GM21619 (cell line): ENCODE results near the gene COBLL1.

Experiments
- ATAC-seq: cut with Tn5 transposase; IDR thresholded peaks from one replicate; pipeline ENCODE4 v1.9.1; 2021; ENCODE audit not compliant: unreplicated experiment

COBLL1 gene

DNA sequence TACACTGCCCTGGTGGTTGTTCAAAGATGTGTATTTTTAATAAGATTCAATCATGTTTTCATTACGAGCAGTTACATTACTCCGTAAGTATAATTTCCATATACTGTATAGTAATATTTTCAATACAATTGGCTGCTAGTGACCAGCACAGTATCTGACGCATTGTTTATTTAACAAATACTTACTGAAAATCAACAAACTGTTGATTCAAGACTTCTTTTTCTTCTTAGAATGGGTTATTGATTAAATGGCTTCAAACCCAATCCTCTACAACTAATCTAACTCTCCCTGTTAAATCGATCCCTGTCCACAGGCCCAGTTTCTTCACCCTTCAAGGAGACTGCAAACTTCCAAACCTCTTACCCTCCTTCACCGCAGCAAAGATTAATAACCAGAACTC, 18.5 kb downstream of the COBLL1 start:
- no peak for ATAC-seq

DNA sequence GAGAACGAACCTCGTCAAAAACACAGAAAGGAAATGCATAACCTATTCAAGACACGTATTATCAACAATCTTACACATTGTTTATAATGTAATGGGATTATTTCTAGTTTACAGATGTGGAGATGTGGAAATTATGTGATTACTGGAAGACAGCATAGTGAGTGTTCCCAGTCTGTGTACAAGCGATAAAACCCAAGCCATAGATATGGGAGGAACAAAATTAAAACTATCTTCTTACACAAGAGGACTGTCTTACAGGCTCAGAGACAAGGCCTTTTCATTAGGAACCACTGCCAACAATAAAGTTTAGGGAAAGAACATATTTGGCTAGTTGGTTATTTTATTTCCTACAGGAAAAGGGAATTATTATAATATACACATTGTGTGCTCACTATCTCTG, 20.3 kb downstream of the COBLL1 start:
- no peak for ATAC-seq

DNA sequence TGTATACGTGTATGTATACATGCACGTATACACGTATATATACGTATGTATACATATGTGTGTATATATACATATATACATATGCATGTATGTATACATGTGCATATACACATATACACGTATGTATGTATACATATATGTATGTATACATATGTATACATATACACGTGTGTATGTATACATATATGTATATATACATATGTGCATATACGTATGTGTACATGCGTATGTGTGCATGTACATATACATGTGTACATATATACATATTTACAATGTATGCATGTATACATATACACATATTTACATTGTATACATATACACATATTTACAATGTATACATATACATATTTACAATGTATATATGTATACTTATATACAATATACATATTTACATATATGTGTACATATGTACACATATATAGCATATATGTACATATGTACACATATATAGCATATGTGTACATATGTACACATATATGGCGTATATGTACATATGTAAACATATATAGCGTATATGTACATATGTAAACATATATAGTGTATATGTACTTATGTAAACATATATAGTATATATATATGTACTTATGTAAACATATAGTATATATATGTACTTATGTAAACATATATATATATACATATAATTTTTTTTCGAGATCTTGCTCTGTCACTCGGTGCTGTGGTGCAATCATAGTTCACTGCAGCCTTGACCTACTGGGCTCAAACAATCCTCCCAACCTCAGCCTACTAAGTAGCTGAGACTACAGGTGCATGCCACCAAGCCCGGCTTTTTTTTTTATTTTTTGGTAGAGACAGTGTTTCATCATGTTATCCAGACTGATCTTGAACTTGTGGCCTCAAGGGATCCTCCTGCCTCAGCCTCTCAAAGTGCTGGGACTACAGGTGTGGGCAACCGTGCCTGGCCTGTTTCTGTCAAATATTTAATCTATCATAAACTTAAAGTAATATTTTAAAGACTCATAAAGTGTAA, 23.2 kb downstream of the COBLL1 start:
- no peak for ATAC-seq

- no peak for ATAC-seq
Observed at GRCh38 chr2:164816900-164817299, 24.7 kb downstream of the COBLL1 start.

DNA sequence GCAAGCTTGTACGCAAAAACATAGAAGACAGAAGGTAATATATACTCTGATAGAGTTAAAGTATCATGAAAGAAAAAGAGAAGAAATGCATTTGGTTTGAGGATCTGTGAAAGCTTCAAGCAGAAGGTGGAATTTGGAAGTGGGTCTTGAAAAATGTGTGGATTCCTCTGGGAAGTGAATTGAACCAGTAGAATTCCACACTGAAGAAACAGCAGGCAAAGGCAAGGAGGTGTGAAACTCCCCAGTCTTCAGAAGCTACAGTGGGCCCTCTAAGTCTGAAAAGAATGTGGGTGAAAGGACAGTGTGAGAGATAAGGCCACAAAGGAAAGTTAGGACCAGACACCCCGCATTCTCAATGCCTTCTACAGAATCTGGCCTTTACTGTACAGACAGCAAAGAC, 25.6 kb downstream of the COBLL1 start:
- no peak for ATAC-seq

- no peak for ATAC-seq
Observed at GRCh38 chr2:164815071-164815793, 26.4 kb downstream of the COBLL1 start.

GRCh38 chr2:164813535-164813934, 28.1 kb downstream of the COBLL1 start:
- no peak for ATAC-seq

- ATAC-seq: no peak
Observed at GRCh38 chr2:164812378-164812777, 29.2 kb downstream of the COBLL1 start.

DNA sequence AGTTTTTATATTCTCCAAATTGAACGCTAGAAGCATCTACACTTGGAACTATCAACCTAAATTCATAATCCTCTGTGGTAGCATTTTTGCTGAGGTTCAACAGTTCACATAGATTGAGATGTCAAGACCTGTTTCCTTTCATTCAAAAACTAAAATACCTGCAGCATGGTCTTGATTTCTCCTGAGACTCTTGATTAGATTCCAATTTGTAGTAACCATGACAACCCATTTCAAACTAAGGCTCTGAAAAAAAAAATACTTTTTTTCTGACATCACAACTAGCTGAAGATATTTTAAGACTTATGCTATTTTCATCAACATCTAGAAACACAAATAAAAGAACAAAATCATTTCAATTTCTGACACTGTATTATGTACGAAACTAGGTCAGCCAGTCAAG, 29.8 kb downstream of the COBLL1 start:
- no peak for ATAC-seq

DNA sequence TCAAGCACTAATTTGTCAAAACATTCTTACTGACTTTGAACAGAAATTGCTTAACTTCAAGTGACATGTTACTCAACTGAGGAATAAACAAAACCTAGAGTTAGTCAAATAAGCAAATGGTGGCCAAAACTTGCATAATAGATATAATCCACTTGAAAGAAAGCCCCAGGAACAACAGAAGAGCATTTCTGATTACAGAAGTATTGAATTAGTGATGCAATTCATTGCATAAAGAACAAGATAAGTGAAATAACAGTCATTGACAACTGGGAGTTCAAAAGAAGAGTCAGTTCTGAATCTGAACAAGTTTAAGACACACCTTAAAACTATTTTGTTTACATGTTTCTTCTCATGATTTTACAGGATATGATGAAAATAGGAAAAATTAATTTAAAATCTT, 30.8 kb downstream of the COBLL1 start:
- no peak for ATAC-seq

DNA sequence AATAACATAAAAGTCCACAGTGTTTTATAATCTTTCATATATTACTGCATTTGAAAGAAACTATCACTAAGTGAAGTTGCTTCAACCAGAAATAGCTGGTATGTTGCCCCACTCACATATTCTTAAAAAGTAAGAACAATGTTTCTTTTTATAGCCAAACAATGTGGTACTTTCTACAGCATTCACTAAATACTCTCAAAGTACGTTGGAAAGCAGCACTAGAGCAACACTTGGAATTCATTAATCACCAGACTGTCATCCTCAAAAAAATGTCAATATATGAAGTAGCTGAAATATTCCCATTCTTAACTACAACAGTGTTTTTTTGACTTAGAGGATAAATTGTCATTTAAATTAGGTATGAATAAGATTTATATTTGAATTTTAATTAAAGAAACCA, 32.8 kb downstream of the COBLL1 start:
- no peak for ATAC-seq

- ATAC-seq: no peak
Observed at GRCh38 chr2:164803776-164804466, 37.7 kb downstream of the COBLL1 start.

GRCh38 chr2:164802095-164802707, 39.4 kb downstream of the COBLL1 start:
- no peak for ATAC-seq

DNA sequence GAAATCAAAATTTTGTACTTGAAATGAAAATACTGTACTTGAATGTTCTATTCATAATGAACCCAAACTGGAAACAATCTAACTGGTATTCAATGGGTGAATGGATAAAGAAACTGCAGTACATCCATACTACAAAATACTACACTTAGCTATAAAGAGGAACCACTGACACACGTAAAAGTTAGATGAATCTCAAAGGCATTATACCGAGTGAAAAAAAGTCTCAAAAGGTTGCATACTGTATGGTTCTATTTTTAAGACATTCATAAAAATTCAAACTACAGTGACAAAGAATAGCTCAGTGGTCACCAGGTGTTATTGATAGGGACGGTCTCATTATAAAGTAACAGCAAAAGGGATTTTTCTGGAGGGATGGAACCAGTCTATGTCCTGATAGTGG, 41.1 kb downstream of the COBLL1 start:
- ATAC-seq: no peak

DNA sequence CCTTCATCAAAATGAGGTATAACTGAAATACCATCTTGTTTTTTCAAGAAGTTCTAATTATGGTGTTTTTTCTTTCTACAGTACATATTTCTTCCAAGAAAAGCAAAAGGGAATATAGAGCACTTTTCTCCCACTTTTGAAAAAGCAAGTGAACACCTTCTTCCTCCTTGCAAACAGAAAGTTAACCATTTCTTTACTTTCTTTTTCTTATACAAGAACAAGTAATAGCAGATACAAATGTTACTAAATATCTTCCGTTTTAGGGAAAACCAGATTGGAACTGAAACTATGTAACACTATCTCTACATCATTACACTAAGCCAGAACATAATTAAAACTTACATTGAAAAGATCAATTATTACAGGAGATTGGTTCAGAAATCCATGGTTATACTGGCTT, 44.0 kb downstream of the COBLL1 start:
- no peak for ATAC-seq

DNA sequence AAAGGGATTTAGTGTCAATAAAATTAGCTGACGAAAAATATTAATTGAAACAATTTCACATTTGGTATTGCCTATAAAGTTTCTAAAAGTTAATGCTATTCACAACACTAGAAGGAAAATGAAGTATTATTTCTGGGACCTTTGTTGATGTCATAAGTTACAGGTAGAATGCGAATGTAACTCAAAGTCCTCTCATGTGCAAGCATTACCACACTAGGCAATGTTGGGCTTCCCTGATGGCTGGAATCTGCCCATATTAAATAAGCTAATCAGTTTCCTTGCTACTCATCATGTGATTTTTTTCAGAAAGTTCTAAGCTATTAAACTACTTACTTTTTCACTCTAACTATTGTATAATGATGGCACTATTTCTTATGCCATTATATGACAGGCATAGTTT, 44.6 kb downstream of the COBLL1 start:
- ATAC-seq: no peak

DNA sequence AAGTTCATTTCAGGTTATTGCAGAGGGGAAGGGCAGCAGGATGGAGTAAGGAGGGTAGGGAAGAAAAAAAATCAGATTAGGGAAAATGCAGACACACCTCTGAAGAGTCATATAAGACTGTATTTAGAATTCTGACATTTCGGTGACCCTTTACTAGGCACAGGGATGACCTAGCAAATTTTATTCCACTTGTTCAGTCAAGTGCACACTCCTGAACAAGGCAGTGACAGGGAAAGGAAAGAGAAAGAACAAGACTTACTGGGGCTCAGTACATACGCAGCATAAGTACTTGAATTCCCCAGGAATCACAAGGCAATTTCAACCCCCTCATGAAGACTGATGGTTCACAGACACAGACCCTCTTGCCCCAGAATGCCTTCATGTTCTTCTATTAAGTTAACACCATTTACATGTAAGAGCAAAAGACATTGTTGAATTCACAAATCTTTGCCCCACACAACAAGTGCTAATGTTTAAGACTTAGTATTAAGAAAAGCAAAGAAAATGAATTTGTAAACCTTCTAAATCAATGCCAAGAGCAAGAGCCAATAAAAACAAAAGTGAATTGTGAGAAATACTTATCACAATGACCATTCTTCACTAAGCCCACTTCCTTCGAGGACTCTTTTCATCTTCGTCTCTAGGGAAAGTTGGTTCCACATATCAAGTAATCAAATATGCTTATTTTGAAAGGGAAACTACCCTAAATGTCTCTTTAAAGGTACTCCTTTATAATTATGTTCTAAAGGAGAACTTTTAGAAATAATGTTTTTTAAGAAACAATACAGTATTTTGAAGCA, 47.0 kb downstream of the COBLL1 start:
- ATAC-seq: no peak

- ATAC-seq: no peak
Observed at GRCh38 chr2:164794016-164794415, 47.6 kb downstream of the COBLL1 start.

DNA sequence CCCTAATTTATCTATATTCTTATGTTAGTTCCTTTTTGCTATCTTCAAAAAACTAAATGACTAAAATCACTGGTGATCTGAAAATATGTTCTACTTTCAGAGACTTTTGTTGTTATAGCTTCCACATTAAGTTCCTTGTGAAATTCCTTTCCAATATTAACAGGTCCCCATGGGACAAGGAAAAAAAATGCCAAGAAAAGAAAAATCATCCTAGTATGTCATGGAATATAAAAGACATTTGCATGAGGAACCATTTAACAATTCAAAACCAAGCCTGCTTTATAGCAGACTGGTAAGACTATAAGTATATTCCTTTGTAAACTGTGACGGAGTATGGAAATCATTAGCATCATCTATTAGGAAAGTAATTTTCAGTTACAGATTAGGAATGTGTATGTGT, 48.1 kb downstream of the COBLL1 start:
- no peak for ATAC-seq
